ACHN (cell line): ENCODE data around the gene GPA33.
"Not testable (repeated sequence)": the region's sequence is repeated elsewhere in the genome, so short reads cannot be mapped to it uniquely, and the experiment has no call there.

ENCODE experiments used
- DNase-seq: peaks from one replicate; pipeline ENCODE4 v3.0.0-alpha.2; 2015
- in situ Hi-C: cut with HindIII; loops from 2 replicates; pipeline ENCODE4 v1.10.0; 2017; ENCODE audit warnings: low sequenced_read_pairs, low pct_ligation_motif_present, low pct_unique_long_range_greater_than_20kb

Gene GPA33

DNA sequence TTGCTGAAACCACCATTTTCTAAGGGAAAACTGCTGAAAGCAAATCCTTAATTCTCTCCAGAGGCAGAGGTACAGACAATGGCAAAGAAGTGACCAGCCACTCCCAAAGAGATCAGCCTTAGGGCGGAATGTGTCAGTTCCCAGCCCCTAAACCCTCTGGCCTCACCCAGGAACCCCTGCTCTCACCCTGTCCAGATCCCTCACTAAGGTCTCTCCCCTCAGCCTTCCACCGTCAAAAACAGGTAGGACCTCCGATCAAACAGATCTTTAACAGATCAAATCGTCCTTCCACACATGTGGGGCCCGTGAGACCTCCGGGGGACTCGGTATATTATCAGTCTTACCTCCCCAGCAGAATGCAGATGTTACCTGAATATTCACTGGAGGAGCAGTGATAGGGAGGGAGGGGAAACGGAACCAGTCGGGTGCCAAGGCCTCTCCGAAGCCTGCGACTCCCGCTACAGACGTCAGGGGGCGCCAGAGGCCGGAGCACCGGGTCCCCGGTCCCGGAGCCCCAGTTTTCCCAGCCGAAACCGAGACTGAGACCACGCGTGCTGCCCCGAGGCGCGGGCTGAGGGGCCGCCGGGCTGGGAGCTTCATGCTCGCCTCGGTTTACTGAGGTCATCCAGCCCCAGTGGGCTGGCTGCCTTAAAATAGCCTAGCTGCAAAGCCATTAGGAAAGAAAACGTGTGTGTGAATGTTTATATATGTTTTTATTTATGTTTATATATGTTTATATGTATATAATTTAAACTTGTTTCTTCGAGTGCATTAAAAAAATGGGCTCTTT is 23.6 kb downstream of the GPA33 start:
- in situ Hi-C loops, result loop anchor here (25.0 kb wide), 1 partner anchor 154 kb away; no protein-coding TSS in a partner anchor
- peak; percentile 66 for DNase-seq

DNA sequence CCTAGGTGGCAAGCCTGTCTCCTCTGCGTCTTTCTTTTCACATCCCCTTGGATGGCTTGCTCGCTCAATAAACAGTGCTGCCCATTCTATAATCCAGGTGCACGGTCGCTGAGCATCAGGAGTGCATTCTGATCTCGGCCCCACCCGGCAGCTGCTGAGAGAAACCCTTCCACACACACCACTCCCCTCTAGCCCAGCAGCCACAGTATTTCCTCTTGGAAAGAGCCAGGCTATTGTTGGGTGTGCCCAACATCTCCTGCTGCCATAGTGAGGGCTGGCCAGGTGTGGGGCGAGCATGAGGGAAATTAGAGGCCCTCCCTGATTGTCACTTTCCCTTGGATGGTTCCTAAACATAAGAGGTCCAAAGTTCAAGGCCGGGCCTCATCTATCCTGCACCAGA is 24.7 kb downstream of the GPA33 start:
- in situ Hi-C loops, result loop anchor here (25.0 kb wide), 1 partner anchor 153 kb away; no protein-coding TSS in a partner anchor
- no peak for DNase-seq

DNA sequence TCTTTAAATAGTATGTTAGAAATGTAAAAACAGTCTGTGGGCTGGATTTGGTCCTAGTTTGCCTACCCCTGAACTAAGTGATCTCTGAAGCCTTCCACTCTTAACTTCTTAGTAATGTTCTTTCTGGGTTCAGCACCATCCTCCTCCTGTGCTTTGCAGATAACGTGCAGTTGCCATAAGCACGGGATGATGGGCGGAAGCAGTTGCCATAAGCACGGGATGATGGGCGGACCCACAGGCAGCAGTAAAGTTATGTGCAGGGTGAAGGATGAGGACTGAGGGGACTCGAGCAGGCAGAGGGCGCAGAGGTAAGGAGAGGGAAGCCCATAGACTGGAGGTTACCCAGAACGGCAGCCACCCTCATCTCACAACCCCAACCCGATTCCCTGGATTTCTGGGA is 25.6 kb downstream of the GPA33 start:
- in situ Hi-C loops, result loop anchor here (25.0 kb wide), 1 partner anchor 152 kb away; no protein-coding TSS in a partner anchor
- no peak for DNase-seq

GRCh38 chr1:167061073-167061464 is 29.1 kb downstream of the GPA33 start:
- in situ Hi-C loops, result loop anchor here (25.0 kb wide), 1 partner anchor 149 kb away; no protein-coding TSS in a partner anchor
- no peak for DNase-seq

DNA sequence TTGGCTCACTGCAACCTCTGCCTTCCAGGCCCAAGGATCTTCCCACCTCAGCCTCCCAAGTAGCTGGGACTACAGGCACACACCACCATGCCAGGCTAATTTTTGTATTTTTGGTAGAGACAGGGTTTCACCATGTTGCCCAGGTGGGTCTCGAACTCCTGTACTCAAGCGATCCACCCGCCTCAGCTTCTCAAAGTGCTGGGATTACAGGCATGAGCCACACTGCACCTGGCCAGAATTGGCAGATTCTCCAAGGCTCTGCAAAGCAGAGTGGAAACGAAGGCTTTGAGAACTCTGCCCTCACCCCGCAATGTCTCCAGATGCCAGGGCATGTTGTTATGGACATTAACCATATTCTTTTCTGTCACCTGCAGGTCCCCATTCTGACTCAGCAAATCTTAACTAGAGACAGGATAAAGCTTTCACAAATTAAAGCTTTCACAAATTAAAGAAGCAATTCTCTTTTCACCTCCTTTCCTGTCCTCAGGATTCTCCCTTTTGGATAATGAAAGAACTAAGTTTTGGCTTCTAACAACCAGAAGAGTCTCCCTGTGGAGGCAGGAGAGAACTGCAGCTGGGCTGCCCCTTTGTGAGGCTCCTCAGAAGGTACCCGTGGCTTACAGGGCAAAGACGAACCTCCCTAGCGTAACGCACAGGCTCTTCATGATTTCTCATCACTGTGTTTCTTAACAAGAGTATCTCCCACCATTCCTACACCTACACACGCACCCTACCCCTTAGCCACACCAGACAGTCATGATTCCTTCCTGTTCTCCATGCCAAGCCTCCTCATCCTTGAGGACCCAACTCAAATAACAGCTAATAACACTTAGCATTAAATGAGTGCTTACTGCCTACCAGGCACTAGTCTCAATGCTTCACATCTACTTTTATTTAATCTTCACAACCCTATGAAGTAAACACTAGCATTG is 29.8 kb downstream of the GPA33 start:
- no peak for DNase-seq
- in situ Hi-C loops, result loop anchor here (25.0 kb wide), 1 partner anchor 148 kb away; no protein-coding TSS in a partner anchor

DNA sequence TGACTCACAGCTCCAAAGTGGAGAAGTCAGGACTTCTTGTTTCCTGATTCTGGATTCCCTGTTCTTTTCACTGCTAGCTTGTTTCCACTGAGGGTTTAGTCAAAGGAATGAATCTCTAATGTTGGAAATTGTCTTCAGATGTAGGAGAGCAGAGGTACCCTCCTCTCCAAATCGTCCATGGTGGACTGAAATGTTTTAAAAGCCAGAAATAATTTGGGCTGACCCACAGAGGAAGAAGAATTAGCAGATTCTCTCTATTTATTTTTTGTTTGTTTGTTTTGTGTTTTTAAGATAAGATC is 30.4 kb downstream of the GPA33 start:
- in situ Hi-C loops, result loop anchor here (25.0 kb wide), 1 partner anchor 147 kb away; no protein-coding TSS in a partner anchor
- no peak for DNase-seq

DNA sequence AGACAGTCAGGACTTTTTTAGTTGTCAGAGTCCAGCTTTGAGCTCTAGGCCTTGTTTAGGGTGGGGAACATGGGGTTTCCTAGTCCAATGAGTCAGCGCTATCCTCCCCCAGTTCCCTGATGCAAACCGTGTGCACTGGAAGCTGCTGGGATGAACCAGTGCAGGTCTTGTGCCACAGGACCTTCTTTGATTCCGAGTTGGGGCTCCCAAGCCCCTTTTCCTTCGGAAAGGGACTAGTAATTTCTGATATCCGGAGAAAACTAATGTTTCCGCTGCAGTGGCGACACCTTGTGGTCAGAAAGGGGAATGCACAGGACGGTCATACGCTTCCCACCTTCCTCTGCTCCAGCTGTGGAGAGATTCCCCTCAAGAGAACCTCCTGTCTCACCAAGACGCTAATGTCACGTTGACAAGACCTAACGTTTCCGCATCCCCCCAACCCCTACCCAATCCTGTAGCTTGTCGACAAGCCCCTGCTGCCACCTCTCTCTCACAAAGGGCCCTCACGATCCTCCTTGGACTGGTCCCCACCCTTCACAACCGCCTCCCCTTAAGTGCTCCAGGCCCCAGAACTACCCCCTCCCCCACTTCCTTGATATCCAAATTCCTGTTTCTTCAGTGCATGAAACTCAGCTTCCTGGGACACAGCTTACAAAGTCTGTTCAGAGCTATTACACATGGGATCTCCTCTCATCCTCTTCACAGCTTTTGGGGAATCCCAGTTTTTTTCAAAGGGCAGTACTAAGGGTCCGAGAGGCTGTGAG is 30.9 kb downstream of the GPA33 start:
- peak; percentile 73 for DNase-seq
- in situ Hi-C loops, result loop anchor here (25.0 kb wide), 1 partner anchor 147 kb away; no protein-coding TSS in a partner anchor

- in situ Hi-C loops, result loop anchor here (25.0 kb wide), 1 partner anchor 145 kb away; no protein-coding TSS in a partner anchor
- DNase-seq, result peak; percentile 82
These were observed 32.9 kb downstream of the GPA33 start for GRCh38 chr1:167057241-167057688.

- DNase-seq, result no peak
- in situ Hi-C loops, result loop anchor here (25.0 kb wide), 1 partner anchor 144 kb away; no protein-coding TSS in a partner anchor
These were observed 33.5 kb downstream of the GPA33 start for GRCh38 chr1:167056529-167057231.

GRCh38 chr1:167054946-167055630 is 35.1 kb downstream of the GPA33 start:
- DNase-seq, result no peak
- in situ Hi-C loops, result loop anchor here (25.0 kb wide), 1 partner anchor 143 kb away; no protein-coding TSS in a partner anchor

DNA sequence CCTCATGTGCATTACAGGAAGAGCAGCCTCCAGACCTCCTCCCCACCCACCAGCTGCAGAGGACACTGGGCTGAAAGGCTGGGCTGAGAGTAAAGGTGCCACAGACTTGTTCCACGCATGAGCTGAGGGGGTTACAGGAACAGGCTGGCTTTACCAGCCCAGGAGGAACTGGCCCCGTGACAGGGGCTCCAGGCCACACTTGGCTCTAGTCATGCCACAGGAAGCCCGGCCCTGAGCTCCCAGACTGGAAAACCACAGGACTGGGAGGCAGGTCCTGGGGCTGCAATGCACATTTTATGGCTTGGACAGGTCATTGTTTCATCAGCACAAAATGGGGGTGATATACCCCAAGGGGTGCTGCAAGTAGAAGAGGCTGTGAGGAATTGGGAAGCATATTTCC is 35.6 kb downstream of the GPA33 start:
- no peak for DNase-seq
- in situ Hi-C loops, result loop anchor here (25.0 kb wide), 1 partner anchor 142 kb away; no protein-coding TSS in a partner anchor

DNA sequence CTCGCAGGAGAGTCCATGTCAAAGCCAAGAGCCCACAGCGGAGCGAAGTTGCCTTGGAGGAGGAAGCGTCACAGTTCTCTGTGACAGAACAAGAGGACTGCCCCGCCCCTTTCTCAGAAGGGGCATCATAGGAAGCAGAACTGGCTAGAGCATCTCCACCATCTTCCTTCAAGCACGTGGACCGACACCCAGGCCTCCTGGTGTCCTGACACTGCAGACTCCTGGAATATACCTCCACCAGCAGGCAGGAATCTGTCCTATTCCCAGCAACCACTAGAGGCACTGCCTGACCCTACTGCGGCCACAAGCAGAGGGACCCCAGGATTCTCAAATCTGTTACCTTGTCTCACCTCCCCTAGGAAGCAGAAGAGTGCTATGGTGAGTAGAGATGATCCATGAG is 37.8 kb downstream of the GPA33 start:
- DNase-seq, result peak; percentile 55
- in situ Hi-C loops, result loop anchor here (25.0 kb wide), 1 partner anchor 140 kb away; no protein-coding TSS in a partner anchor

DNA sequence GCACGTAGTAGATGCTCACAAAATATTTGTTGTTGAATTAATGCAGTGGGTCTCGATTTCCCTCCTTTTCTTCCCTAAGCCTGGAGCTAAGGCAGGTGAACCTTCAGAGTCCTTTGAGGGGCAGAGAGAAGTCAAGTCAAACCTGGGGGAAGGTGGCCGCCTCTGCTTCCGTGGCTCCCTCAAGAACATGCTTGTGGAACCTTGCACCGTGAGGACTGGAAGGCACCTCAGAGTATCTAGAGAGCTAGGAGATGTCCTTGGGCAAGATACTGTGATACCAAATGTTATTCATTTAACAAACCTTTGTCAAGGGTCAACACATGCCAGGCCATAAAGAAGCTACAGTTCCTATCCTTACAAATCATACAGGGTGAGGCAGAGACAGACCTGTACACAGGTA is 38.3 kb downstream of the GPA33 start:
- no peak for DNase-seq
- in situ Hi-C loops, result loop anchor here (25.0 kb wide), 1 partner anchor 140 kb away; no protein-coding TSS in a partner anchor

- in situ Hi-C loops, result no loop called here
- peak; percentile 87 for DNase-seq
These were observed 46.3 kb downstream of the GPA33 start for GRCh38 chr1:167043752-167044488.

- in situ Hi-C loops, result no loop called here
- DNase-seq, result no peak
These were observed 56.5 kb downstream of the GPA33 start for GRCh38 chr1:167033646-167034045.

DNA sequence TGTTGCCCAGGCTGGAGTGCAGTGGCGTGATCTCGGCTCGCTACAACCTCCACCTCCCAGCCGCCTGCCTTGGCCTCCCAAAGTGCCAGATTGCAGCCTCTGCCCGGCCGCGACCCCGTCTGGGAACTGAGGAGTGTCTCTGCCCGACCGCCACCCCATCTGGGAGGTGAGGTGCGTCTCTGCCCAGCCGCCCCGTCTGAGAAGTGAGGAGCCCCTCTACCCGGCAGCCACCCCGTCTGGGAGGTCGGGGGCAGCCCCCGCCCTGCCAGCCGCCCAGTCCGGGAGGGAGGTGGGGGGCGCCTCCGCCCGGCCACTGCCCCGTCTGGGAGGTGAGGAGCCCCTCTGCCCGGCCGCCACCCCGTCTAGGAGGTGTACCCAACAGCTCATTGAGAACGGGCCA is 60.6 kb downstream of the GPA33 start:
- DNase-seq, in situ Hi-C loops: not testable (repeated sequence)
